ENCODE data around the gene HCFC1.

HCFC1 gene

DNA sequence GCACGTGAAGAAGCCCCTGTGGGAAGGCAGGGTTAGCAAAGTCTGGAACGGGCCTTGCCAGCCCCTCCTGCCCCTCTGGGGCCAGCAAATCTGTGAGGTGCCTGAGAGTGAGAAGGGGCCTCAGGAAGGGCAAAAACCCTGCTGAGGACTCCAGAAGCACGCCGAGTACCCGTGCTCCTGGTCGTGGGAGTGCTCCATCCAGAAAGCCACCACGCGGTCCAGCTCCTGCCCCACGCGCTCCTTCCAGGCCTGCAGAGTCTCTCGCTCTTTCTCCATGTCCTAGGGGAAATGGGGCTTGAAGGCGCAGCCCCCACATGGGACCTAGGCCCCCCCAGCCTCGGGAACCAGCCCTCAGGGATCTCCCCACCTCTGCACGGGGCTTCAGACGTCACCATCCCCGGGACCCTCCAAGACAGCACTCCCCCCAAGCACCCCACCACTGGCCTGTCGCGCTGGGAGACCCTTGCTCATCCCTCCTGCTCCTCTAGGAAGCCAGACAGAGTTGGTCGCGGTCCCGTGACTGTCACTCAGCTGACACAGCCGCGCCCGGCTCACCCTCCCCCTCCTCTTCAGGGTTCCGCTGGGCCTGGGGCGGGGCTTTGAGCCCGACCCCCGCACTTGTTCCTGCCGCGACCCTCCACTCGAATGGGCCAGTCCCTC, 27.3 kb downstream of the HCFC1 start, which contains the start of gene RENBP:
TSS of gene RENBP (minus strand) at position 504 of the 660 bp plus-strand sequence. CDS start at position 471, 33 bp downstream.
- in situ Hi-C loops (cut with HindIII; ENCODE audit: low sequenced_read_pairs), result no loop called here

DNA sequence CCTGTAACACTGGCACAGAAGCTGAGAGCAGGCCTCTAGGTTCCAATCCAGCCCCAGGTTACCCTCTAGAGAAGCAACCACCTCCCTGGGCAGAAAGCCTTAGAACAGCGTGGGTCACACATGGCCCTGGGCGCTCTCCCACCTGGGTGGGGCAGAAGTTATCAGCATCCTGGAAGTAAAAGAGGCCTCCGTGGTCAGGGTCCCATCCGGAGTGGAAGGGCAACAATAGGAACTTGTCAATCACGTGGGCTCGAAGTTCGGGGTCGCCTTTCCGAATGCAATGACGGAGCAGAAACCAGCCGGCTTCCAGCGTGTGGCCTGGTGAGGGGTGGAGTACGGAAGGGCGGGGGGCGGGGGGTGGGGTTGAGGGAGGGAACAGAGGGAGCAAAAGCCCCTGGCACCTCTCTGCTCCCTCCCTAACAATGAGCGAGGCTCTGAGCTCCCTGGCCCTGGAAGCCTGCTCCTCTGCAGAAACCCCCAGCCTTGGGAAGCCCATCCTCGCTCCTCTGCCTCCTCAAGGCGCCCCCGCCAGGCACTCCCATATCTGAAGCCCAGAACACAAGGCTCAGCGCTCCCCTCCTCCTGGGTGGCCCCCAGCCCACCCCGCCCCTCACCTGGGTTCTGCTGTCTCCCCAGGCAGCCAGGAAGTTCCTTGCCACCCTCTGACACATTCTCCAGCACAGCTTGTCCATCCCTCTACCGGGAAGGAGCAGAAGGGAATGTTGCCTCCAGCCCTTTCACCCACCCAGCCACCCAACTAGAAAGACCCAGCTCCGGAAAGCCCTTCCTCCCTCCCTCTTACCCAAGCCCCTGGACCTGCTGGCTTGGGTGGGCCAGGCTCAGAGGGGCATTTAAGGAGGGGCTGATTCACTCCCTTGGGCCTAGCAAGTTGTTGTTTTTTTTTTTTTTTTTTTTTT, 30.0 kb downstream of the HCFC1 start:
- in situ Hi-C loops (cut with HindIII; ENCODE audit: low sequenced_read_pairs), result no loop called here

DNA sequence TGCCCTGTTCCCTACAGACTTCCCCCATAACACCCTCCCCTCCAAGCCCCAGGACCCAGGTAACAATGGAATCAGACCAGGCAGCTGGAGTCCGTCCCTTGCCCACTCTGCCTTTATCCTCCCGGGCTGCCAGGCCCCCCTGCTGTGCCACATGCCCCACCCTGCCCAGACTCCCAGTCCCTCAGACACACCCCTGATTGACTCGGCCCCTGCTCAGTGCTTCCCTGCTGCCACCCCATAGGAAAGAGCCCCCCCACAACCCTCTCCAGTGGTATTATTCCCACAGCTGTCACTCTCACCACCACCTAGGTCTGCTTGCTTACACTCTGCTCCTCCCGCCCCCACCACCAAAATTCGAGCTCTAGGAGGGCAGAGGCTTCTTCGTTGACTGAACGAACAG, 32.0 kb downstream of the HCFC1 start:
- in situ Hi-C loops (cut with HindIII; ENCODE audit: low sequenced_read_pairs), result no loop called here

DNA sequence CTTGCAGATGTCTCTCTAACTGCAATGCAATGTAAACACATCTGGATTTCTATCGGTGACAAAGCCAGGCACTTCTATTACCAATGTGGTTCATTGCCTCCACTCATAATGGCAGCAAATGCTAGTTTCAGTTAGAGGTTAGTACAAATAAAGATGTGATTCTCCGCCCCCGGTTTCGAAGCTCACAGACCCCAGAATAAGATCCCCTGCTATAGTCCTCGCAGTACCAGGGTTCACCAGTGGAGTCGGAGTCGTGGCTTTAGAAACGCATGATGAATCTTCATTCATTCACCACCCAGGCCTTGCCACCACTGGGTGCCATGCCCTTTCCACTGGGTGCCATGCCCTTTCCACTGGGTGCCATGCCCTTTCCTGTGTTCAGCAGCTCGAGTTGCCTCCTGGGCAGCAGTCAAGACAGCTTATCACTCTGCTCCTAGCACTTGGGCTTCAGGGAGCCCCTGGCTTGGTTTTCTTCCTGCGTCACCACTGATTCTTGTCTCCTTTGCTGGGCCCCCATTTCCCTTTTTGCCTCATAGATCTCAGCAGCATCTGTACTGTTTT, 33.3 kb downstream of the HCFC1 start:
- in situ Hi-C loops (cut with HindIII; ENCODE audit: low sequenced_read_pairs), result no loop called here

DNA sequence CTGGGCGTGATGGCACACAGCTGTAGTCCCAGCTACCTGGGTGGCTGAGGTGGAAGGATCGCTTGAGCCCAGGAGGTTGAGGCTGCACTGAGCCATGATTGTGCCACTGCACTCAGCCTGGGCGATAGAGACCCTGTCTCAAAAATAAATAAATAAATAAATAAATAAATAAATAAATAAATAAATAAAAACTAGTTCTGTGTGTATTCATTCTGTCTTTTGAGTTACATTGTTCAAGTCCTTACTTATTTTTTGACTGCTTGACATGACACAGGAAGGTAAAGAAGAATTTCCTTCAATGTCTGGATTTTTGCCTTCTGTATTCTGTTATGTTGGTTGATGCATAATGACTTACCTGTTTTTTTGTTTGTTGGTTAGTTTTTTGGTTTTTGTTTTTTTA, 34.6 kb downstream of the HCFC1 start:
- in situ Hi-C loops (cut with HindIII; ENCODE audit: low sequenced_read_pairs), result no loop called here

DNA sequence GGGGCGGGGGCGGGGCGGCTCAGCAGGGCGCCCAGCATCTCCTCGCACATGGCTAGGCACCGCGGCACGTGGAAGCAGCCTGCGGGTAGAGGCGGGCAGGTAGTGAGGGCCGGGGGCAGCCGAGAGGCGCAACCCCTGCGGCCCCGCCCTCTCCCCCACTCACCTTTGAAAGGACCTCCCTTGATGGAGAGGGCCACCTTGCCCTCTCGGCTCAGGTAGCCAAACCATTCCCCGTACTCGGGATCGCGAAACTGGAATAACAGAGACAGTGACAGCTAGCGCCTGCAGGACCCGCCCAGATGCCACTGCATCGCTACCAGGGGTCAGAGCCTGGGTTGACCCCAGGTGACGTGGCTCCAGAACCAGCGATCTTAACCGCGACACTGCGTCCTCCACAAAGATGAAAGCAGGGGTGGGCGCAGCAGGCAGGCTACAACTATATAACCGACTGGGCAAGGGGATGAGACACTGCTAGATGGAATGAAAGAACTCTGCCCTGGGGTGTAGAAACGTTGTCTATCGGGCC, 36.2 kb downstream of the HCFC1 start:
- in situ Hi-C loops (cut with HindIII; ENCODE audit: low sequenced_read_pairs), result no loop called here

DNA sequence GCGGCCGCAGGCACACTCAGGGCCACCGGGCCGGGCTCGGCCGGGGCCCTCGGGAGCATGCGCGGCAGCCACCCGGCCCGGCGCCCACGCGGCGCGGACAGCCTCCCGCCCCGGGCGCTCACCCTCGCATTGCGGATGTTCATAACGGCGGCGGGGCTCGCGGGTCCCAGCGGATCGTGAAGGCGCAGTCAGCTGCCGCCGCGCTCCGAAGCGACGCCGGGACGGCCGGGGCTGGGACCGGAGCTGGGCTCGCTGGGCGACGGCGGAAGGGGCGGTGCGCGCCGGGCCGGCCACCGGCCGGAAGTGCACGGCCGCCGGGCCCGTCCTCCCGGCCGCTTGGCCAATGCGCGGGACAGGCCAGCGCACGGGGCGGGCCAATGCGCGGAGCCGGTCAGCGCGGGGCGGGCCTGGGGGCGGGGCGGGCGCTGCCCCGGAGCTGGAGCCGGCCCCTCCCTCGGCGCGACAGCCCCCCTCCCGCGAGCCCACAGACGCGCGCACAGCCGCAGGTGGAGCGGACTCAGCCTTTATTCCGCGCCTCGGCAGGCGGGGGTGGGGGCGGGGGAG, 36.8 kb downstream of the HCFC1 start, which contains the start of gene NAA10:
TSS of gene NAA10 (minus strand) at position 276 of the 564 bp plus-strand sequence. CDS start at position 143, 133 bp downstream.
- in situ Hi-C loops (cut with HindIII; ENCODE audit: low sequenced_read_pairs), result no loop called here

DNA sequence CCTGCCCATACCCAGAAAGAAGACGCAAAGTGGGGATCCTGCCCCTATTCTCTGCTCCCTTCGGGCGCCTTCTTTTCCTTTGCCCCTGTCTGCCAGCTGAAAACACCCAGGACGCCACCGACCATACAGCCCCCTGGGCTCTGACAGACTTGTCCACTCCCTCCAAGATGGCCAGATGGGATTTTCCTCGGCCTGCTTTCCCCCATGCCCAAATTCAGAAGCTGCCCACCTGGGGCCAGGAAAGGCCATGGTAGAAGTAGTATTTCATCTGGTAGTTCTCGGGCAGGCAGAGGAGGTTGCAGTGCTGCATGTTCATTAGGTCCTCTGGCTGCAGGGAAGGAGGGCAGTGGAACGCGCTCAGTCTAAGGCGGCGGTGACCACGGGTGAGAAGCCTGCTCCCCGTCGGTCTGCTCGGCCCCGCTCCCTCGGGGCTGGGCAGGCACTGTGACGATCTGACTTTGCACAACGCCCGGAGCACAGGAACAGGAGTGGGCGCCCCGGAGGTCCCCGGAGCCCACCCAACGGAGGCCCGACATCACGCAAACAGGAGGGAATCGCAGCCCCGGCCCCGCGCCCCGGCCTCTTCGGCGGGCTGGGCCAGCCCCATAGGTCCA, 37.4 kb downstream of the HCFC1 start:
- in situ Hi-C loops (cut with HindIII; ENCODE audit: low sequenced_read_pairs), result no loop called here

DNA sequence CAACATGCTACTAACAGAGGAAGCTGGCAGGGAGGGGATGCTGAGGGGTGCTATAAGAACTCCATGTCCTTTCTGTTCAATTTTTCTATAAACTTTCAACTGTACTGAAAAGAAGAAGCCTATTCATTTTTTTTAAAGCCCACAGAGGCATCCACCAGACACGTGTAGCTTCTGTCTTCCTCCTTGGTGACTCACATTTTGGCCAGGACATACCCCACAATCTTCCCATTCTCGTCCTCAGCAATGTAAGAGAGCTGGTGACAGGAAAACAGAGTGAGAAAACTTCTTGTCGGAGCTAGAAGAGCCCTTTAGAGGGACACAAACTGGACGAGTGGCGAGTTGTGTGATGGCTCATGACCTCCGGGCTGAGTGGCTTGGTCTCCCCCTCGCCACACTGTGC, 37.9 kb downstream of the HCFC1 start:
- in situ Hi-C loops (cut with HindIII; ENCODE audit: low sequenced_read_pairs), result no loop called here

DNA sequence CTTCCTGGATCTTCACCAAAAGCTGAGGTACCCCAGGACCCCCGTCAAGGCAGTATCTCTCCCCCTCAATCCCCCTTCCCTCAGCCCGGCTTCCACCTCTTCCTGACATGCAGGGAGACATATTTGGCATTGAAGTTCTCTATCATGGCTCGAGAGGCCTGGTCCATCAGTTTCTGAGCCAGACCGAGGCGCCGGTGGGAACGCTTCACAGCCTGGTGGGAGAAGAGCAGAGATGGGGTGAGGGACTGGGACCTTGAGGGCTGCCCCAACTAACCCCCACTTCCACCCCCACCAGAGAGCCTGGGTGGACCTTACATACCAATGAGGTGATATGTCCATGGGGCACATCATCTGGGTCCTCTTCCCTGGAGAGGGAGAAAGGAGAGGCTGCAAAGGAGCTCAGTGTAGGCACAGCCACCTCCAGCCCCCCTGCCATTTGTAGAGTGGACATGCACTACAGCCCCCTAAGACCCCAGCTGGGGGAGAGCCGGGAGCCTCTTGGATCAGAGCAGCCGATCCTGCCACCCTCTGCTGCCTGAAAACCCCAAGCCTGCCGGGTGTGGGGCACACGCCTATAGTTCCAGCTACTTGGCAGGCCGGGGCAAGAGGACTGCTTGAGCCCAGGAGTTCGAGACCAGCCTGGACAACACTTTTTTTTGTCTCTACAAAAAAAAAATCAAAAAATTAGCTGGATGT, 39.2 kb downstream of the HCFC1 start:
- in situ Hi-C loops (cut with HindIII; ENCODE audit: low sequenced_read_pairs), result no loop called here

DNA sequence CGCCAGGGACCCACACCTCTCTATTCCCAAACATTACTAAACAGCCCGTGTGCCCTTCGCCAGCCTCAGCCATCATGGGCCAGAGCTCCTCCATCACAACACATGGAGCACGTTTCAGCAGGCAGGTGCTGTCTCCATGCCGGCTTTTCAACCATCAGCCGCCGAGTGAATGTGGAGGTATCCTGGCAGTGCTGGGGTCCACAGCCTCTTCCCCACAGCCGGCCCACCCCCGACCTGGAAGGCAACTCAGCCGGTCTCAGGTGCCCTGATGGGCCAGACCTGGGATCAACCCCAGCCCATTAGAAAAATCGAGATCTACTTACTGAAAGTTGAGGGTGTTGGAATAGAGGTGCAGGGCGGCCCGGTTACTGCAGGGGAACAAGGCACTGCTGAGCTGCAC, 39.9 kb downstream of the HCFC1 start:
- in situ Hi-C loops (cut with HindIII; ENCODE audit: low sequenced_read_pairs), result no loop called here

DNA sequence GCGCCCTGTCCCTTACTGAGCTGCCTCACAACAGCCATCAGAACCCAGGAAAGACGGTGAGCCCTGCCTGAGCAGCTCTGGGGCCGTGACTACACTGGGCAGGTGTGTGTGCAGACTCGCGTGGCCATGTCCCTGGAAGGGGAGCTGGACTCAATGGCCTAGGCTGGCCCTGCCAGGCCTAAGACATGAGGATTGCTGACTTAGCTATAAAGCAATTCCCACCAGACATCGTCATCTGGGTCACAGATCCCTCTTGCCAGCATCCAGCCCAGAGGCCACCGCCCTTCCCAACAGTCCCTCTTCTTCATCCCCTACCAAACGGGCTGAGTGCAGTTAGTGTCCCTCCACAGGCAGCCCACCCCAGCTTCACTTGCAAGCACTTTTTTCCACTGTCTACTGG, 40.5 kb downstream of the HCFC1 start:
- in situ Hi-C loops (cut with HindIII; ENCODE audit: low sequenced_read_pairs), result no loop called here

DNA sequence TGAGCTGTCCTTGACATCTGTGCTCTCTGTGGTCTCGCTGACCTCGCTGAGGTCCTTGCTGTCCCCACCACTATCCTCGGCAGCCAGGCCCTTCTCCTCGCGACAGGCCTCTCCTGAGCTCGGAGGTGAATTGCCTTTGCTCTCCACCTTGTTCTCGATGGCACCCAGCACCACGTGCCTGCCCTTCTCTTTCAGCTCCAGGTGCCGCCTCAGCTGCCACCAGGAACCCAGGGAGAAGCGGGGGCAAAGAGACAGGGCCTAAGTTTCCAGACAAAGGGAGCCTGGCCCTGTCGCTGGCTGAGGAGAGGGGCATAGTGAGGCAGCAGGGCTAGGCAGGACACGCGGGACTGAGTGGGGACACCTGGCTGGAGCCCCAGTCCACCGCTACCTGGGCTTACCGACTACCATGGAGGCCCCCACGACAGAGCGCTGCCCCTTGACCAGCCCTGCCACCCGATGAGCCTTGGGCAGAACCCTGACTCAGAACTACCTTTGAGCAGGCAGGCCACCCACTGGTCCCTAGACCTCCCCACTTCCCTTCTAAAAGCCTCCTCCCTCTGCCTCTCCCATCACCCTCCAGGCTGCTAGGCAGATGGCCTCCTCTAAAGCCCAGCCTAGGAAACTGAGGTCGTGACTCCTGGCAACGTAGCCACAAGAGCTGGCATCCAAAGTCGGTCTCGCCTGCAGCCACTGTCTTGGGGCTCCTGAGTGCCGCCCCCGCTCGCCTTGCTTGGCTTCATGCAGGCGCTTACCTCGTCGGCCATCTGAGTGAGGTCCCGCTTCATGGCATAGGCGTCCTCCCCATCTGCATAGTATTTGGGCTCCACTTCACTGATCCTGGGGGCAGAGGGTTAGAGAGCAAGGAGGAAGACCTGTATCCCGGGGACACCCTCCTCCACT, 41.4 kb downstream of the HCFC1 start:
- in situ Hi-C loops (cut with HindIII; ENCODE audit: low sequenced_read_pairs), result no loop called here

DNA sequence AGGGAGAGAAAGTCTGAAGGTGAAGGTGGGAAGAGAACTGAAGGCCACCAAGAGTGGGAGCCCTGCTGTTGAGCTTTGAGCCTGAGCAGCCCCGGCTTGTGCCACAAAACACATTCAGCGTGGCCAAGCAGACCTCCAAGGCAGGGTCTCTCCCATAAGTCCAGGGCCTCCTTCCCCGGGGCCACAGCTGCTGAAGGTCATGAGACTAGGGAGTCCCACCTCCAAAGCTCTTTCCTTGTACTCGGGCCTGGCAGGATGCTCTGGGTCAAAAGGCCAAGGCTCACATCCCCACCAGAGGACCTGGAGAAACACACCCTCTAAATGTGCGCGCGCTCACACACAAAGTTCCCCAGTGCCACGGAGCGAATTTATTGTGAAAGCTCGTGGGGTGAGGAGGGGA, 42.0 kb downstream of the HCFC1 start:
- in situ Hi-C loops (cut with HindIII; ENCODE audit: low sequenced_read_pairs), result no loop called here

DNA sequence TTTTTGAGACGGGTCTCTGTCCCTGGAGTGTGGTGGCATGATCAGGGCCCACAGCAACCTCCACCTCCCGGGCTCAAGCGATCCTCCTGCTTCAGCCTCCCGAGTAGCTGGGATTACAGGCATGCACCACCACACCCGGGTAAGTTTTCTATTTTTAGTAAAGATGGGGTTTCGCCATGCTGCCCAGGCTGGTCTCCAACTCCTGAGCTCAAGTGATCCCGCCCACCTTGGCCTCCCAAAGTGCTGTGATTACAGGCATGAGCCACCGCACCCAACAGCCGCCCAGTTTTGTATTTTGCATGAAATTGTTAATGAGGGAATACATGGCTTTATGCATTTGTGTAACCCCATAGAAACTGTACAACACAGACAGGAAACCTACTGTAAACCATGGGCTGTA, 42.8 kb downstream of the HCFC1 start:
- in situ Hi-C loops (cut with HindIII; ENCODE audit: low sequenced_read_pairs), result no loop called here

DNA sequence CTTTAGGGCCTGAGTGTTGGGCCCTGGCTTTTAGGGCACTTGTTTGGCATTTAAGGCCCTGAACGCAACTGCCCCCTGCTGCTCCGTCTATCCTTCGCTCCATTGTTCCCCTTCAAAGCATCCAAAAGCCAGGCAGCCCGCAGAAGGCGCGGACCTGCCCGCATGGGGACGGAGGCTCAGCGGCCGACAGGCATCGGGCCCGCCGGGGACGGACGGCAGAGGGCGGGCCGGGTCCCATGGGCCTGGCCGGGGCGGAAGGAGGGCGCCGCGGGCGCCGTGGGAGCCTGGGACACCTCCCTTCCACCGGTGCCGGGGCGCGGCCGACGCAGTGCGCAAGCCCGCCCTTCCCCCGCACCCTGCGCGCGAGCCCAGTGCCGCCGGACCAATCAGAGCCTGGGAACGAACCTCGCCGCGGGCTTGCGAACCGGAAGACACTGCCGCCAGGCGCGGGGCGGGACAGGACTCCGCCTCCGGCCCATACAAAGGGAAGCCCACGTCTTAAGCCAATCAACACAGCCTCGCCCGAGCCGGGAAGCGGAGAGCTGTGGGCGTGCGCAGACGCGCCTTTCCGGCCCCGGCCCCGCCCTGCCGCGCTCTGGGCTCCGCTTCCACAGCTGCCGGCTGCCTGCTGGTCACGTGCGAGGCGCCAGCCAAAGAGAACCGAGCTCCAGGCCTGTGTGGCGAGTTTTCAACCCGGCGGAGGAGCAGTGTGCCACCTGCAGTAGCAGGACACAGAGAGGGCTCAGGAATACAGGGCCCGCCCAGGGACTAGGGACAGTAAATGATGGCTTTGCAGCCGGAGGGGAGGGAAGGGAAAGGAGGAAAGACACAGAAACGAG, 43.5 kb downstream of the HCFC1 start:
- in situ Hi-C loops (cut with HindIII; ENCODE audit: low sequenced_read_pairs), result no loop called here

DNA sequence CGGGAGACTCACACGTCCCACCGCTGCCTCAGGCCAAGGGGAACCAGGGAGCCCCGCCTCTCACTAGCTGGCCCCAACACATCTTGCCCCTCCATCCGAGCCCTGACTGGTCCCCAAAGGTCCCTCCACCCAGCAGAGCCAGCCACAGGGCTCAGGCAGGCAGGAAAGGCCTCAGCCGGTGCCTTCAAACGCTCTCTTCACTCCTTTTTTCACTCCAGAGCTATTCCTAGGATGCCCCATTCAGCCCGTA, 44.0 kb downstream of the HCFC1 start:
- in situ Hi-C loops (cut with HindIII; ENCODE audit: low sequenced_read_pairs), result no loop called here

DNA sequence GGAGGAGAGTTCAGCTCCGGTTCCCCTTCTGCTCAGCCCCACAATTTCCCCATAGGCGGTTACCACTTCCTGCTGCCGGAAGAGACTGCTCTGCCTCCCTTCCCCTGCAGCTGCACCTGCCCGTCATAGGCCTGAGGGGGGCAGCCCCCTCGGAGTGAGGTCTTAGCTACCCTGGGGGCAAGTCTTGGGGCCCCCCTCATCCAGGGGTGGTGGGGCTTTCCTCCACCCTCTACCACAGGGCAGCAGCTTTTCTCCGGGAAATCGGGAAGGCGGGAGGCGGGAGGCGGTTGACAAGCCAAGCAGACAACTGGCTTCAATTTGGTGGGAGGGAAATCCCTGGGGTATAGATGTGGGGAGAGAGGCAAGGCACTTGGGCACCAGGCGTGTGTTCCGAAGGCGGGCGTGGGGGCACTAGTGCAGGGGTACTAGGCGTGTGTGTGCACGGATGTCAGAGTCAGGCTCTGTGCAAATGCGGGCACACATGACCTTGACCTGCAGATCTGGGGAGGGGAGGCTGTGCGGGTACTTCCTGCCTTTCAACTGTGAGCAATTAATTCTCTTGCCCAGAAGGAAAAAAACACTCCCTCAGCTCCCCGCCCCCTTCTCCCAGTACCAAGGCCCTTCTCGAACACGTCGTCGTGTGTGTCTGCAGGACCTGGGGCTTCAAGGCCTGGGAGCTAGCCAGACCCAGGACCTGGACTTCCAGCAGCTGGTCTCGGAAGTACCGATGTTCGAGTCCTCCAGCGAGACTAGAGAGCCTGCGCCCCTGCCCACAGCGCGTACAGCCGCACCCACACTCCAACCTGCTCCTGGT, 44.6 kb downstream of the HCFC1 start:
- in situ Hi-C loops (cut with HindIII; ENCODE audit: low sequenced_read_pairs), result no loop called here
